Astrocyte (in vitro differentiated cells and primary cell): ENCODE data around the gene GSTA3. TPM values are rescaled to one million over a fixed set of nuclear protein-coding genes. Genes with fewer than 3 reads are reported as not detected.
"Not testable (repeated sequence)": the region's sequence is repeated elsewhere in the genome, so short reads cannot be mapped to it uniquely, and the experiment has no call there.

ENCODE experiments used
- DNase-seq: peaks from one replicate; pipeline ENCODE4 v3.0.0-alpha.2; 2010; ENCODE audit warnings: low read depth
- FAIRE-seq: peaks from 2 replicates; lab custom pipeline; 2011; peaks lifted over from hg19 to GRCh38; lab: Jason Lieb, UNC
- H2AFZ ChIP-seq: 2 replicates; pipeline ENCODE4 v1.6.0; 2012; ENCODE audit warnings: low read depth, low read length, inconsistent platforms
- H3K27ac ChIP-seq: 2 replicates; pipeline ENCODE4 v1.5.1; 2011; ENCODE audit warnings: low read depth, low read length, inconsistent platforms
- H3K27me3 ChIP-seq: 2 replicates; pipeline ENCODE4 v1.6.0; 2011; ENCODE audit warnings: low read length, inconsistent platforms; ENCODE audit not compliant: insufficient read depth
- H3K36me3 ChIP-seq: 2 replicates; pipeline ENCODE4 v1.5.1; 2011; ENCODE audit warnings: low read length, inconsistent platforms; ENCODE audit not compliant: insufficient read depth
- H3K4me1 ChIP-seq: 2 replicates; pipeline ENCODE4 v1.5.1; 2011; ENCODE audit warnings: low read length, inconsistent platforms; ENCODE audit not compliant: insufficient read depth
- H3K4me2 ChIP-seq: 2 replicates; pipeline ENCODE4 v1.6.0; 2012; ENCODE audit warnings: low read length, inconsistent platforms
- H3K4me3 ChIP-seq: 2 replicates; pipeline ENCODE4 v1.5.1; 2011; ENCODE audit warnings: low read depth, mild to moderate bottlenecking, low read length, inconsistent platforms; ENCODE audit not compliant: insufficient read depth
- H3K79me2 ChIP-seq: 2 replicates; pipeline ENCODE4 v1.6.0; 2012; ENCODE audit warnings: mild to moderate bottlenecking, low read length, inconsistent platforms; ENCODE audit not compliant: insufficient read depth
- H3K9ac ChIP-seq: 2 replicates; pipeline ENCODE4 v1.6.0; 2012; ENCODE audit warnings: mild to moderate bottlenecking, low read length, inconsistent platforms
- H3K9me3 ChIP-seq: 2 replicates; pipeline ENCODE4 v1.5.1; 2012; ENCODE audit warnings: low read depth, mild to moderate bottlenecking, low read length, inconsistent platforms; ENCODE audit not compliant: insufficient read depth
- H4K20me1 ChIP-seq: 2 replicates; pipeline ENCODE4 v1.6.0; 2012; ENCODE audit warnings: low read length, inconsistent platforms; ENCODE audit not compliant: insufficient read depth
- H3K27ac Mint-ChIP-seq: one replicate; pipeline ENCODE4 v1.8.0; 2021; ENCODE audit warnings: mild to moderate bottlenecking, mixed read lengths; ENCODE audit not compliant: unreplicated experiment
- H3K27me3 Mint-ChIP-seq: one replicate; pipeline ENCODE4 v1.8.0; 2021; ENCODE audit warnings: low read depth, mixed read lengths; ENCODE audit not compliant: unreplicated experiment
- H3K36me3 Mint-ChIP-seq: one replicate; pipeline ENCODE4 v1.8.0; 2021; ENCODE audit warnings: low read depth, mixed read lengths; ENCODE audit not compliant: unreplicated experiment
- H3K4me1 Mint-ChIP-seq: one replicate; pipeline ENCODE4 v1.8.0; 2021; ENCODE audit warnings: low read depth, mixed read lengths; ENCODE audit not compliant: unreplicated experiment
- H3K4me3 Mint-ChIP-seq: one replicate; pipeline ENCODE4 v1.8.0; 2021; ENCODE audit warnings: mild to moderate bottlenecking, moderate library complexity, mixed read lengths; ENCODE audit not compliant: unreplicated experiment
- H3K9me3 Mint-ChIP-seq: one replicate; pipeline ENCODE4 v1.8.0; 2021; ENCODE audit warnings: mild to moderate bottlenecking, mixed read lengths; ENCODE audit not compliant: unreplicated experiment
- EZH2 ChIP-seq: IDR thresholded peaks from 2 replicates; pipeline ENCODE4 v1.6.1; 2012; ENCODE audit warnings: mild to moderate bottlenecking, low read length, inconsistent platforms; ENCODE audit not compliant: insufficient read depth
- total RNA-seq: library from RNA; stranded (reverse); gene quantifications from 2 replicates; pipeline ENCODE4 v1.2.1, GENCODE V29; 2021
- TF ChIP-seq, protein P1 (sequence below): IDR thresholded peaks from 2 replicates; pipeline ENCODE4 v1.5.1; 2011; ENCODE audit warnings: low read depth, mild to moderate bottlenecking, inconsistent platforms, low read length, moderate library complexity; ENCODE audit not compliant: insufficient read depth

The GSTA3 gene
- total RNA-seq, 1 donor from 2014 or later, result not detected

DNA sequence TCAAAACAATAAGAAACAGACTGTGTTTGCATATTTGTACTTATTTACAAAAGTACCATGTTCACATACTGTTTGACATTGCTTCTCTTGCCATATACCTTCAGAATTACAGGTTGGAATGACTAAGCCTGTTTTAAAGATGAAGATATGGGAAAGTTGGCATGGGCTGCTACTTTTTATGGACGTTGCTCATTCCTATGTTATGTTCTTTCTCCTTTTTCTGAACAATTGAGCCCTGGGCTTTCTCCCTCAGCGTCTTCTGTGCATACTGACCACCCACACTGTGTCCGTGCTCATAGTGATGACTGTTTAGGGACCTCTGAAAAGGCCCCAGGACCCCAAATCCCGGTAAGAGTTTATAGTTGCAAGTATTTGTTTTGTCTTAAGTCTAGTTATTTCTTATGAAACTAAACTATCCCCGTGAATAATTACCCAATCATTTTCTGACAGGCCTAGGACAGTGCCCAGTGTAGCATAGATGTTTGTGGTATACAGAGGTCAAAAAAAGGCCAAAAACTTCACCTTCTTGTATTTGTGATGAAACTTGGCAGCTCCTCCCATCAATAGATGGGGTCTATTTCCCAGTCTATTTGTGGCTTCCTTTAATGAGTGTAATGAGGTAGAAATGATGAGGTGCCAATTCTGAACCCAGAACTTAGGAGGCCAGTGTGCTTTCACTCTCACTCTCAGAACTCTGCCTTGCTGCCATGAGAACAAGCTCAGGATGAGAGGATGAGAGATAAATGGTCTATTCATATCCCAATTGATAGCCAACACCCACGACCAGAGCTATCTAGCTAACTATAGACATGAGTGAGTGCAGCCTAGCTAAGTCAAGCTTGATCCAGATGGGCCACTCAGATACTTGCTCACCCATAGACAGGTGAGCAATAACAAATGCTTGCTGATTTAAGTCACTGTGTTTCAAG, 44.7 kb upstream of the GSTA3 start:
- Mint-ChIP-seq H3K27ac (no peak overlapping the region), H3K4me3 (no peak overlapping the region), H3K27me3 (peaks cover 8% of the 10 kb centered on the region), H3K9me3 (peaks cover 4% of the 10 kb centered on the region), H3K36me3 (no peaks in the 10 kb centered on the region), H3K4me1 (no peaks in the 10 kb centered on the region)
- Histone ChIP-seq H3K9ac (no peak overlapping the region), H3K4me1 (no peaks in the 10 kb centered on the region), H2AFZ (no peak overlapping the region), H3K4me2 (no peak overlapping the region), H3K79me2 (no peaks in the 10 kb centered on the region), H3K9me3 (no peaks in the 10 kb centered on the region), H3K36me3 (no peaks in the 10 kb centered on the region), H4K20me1 (no peaks in the 10 kb centered on the region), H3K4me3 (no peak overlapping the region), H3K27ac (no peak overlapping the region), H3K27me3 (no peaks in the 10 kb centered on the region)
- DNase-seq (peak; percentile 10), FAIRE-seq (no peak)
- TF ChIP-seq EZH2, result no peak
- TF ChIP-seq, protein P1, sequence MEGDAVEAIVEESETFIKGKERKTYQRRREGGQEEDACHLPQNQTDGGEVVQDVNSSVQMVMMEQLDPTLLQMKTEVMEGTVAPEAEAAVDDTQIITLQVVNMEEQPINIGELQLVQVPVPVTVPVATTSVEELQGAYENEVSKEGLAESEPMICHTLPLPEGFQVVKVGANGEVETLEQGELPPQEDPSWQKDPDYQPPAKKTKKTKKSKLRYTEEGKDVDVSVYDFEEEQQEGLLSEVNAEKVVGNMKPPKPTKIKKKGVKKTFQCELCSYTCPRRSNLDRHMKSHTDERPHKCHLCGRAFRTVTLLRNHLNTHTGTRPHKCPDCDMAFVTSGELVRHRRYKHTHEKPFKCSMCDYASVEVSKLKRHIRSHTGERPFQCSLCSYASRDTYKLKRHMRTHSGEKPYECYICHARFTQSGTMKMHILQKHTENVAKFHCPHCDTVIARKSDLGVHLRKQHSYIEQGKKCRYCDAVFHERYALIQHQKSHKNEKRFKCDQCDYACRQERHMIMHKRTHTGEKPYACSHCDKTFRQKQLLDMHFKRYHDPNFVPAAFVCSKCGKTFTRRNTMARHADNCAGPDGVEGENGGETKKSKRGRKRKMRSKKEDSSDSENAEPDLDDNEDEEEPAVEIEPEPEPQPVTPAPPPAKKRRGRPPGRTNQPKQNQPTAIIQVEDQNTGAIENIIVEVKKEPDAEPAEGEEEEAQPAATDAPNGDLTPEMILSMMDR, result no peak

DNA sequence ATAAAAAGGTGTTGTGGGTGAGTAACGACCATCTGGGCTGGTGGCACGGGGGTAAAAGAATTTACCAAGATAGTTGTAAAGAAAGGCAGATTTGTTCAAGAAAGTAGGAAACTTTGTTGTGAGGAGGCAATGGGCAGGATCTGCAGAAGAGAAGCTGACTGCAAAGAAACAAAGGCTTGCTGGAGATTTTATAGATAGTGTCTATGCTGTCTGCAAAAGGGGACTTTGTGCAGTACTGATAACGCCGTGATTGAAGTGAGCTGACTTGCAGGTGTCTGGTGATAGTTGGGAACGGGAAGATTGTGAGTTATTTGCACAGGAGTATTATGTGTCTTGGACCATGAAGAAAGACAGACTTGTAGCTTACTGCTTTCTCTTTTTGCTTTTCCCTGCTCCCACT, 36.8 kb upstream of the GSTA3 start:
- Histone ChIP-seq H2AFZ (no peak overlapping the region), H3K9ac (no peak overlapping the region), H3K27ac (no peak overlapping the region), H3K27me3 (peaks cover 5% of the 10 kb centered on the region), H3K79me2 (no peaks in the 10 kb centered on the region), H3K9me3 (no peaks in the 10 kb centered on the region), H3K4me2 (no peak overlapping the region), H3K4me1 (no peaks in the 10 kb centered on the region), H4K20me1 (no peaks in the 10 kb centered on the region), H3K36me3 (no peaks in the 10 kb centered on the region), H3K4me3 (no peak overlapping the region)
- Mint-ChIP-seq H3K27ac (no peak overlapping the region), H3K4me3 (no peak overlapping the region), H3K36me3 (no peaks in the 10 kb centered on the region), H3K27me3 (peaks cover 10% of the 10 kb centered on the region), H3K9me3 (no peaks in the 10 kb centered on the region), H3K4me1 (peaks cover 6% of the 10 kb centered on the region)
- FAIRE-seq (no peak), DNase-seq (no peak)
- no peak for TF ChIP-seq EZH2
- TF ChIP-seq, protein P1, result no peak

DNA sequence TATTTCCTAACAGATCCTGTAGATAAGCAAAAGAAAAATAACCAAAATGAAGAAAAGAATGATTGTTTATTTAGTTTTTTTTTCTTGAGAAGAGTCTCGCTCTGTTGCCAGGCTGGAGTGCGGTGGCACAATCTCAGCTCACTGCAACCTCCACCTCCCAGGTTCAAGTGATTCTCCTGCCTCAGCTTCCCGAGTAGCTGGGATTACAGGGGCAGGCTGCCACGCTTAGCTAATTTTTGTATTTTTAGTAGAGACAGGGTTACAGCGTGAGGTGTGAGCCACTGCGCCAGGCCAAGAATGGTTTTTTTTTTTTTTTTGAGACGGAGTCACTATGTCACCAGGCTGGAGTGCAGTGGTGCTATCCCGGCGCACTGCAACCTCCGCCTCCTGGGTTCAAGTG, 33.3 kb upstream of the GSTA3 start:
- not testable (repeated sequence) for H3K4me2 ChIP-seq, H3K9me3 ChIP-seq, H3K36me3 ChIP-seq, H3K4me1 Mint-ChIP-seq, H3K27me3 ChIP-seq, H3K4me1 ChIP-seq, H3K36me3 Mint-ChIP-seq, H3K4me3 ChIP-seq, H3K9ac ChIP-seq, H4K20me1 ChIP-seq, DNase-seq, H2AFZ ChIP-seq, FAIRE-seq, H3K27ac ChIP-seq, H3K4me3 Mint-ChIP-seq, H3K9me3 Mint-ChIP-seq, H3K79me2 ChIP-seq, H3K27ac Mint-ChIP-seq
- peaks cover 18% of the 10 kb centered on the region for H3K27me3 Mint-ChIP-seq
